Activated CD8-positive, alpha-beta memory T cell treated with anti-CD3 and anti-CD28 coated beads, Interleukin-2, amount 10 ng/mL, durations not matched to agents 7 days and 5 days (primary cell): ENCODE measurements around the gene RBMS1. TPM values are rescaled to one million over a fixed set of nuclear protein-coding genes. Genes with fewer than 3 reads are reported as not detected.

ENCODE experiments used
- ATAC-seq: fragments of 150-1000 bp; cut with Tn5 transposase; one replicate; pipeline ENCODE4 v1.10.0; 2021; ENCODE audit warnings: moderate library complexity
- CTCF ChIA-PET: fragments of 350-600 bp; sonication (Branson Sonifier 250); formaldehyde crosslinking; loops from one replicate; lab custom pipeline; 2021; ENCODE audit warnings: antibody characterized with exemption; lab: Charles Lee
- DNase-seq: peaks from one replicate; pipeline ENCODE4 v3.0.0-alpha.2; 2020
- H3K27ac Mint-ChIP-seq: one replicate; pipeline ENCODE4 v1.8.0; 2021; ENCODE audit warnings: mild to moderate bottlenecking, mixed read lengths
- H3K27me3 Mint-ChIP-seq: one replicate; pipeline ENCODE4 v1.8.0; 2021; ENCODE audit warnings: mixed read lengths
- H3K36me3 Mint-ChIP-seq: one replicate; pipeline ENCODE4 v1.8.0; 2021; ENCODE audit warnings: mild to moderate bottlenecking, mixed read lengths
- H3K4me1 Mint-ChIP-seq: one replicate; pipeline ENCODE4 v1.8.0; 2021; ENCODE audit warnings: mixed read lengths
- H3K4me3 Mint-ChIP-seq: one replicate; pipeline ENCODE4 v1.8.0; 2021; ENCODE audit warnings: mild to moderate bottlenecking, moderate library complexity, mixed read lengths
- H3K9me3 Mint-ChIP-seq: one replicate; pipeline ENCODE4 v1.8.0; 2022; ENCODE audit warnings: low read depth, mixed read lengths
- total RNA-seq, 2 experiments: library from RNA; stranded (reverse); gene quantifications; one replicate each; pipeline ENCODE4 v1.2.3, GENCODE V29; 2021

The RBMS1 gene
- total RNA-seq, 2 experiments from 2014 or later: 41.8 to 54.9 TPM

DNA sequence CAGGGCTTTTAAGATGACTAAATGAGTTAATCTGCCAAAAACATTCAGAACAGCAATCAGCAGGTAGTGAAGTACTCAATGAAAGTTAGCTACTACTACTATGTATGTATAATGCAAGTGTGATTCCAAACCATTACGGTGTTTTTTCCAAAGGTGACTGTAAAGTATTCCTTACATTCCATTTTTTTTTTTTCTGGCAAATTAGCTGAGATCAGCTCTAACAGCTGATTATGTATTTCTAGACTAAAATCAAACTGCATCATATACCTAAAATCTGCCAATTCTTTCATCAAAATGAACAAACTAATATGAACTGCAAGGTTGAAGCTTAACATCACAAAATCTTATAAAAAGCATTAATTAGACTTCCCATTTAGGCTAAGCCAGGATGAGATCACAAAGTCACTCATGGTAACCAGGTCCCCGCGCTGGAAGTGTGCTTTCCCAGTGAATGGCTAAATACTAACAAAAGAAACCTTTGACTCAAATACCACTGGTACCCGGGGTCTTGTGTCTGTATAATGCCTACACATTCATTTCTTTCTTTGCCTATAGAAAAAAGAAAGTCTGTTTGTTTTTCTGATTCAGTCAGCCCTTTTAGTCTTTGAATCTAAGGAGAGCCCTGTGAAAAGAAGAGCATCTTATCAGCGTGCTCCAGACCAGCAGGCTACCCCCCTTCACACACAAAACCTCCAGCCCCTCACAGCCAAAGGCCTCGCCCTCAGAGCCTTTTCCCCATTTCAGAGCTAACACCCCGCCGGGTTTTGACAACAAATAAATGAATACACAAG, 88.3 kb downstream of the RBMS1 start:
- Mint-ChIP-seq H3K27me3 (no peaks in the 10 kb centered on the region), H3K9me3 (no peaks in the 10 kb centered on the region), H3K27ac (peak overlapping the region; percentile 82), H3K36me3 (peaks cover 17% of the 10 kb centered on the region), H3K4me3 (peak overlapping the region; percentile 95), H3K4me1 (peaks cover 67% of the 10 kb centered on the region)
- no peak for DNase-seq
- no peak for ATAC-seq
- CTCF ChIA-PET: interaction anchor here (0.8 to 6.6 kb wide), 4 partner anchors 11 to 88 kb away, joined by 3 to 33 read pairs (median 10); partner anchors contain the start of gene RBMS1

DNA sequence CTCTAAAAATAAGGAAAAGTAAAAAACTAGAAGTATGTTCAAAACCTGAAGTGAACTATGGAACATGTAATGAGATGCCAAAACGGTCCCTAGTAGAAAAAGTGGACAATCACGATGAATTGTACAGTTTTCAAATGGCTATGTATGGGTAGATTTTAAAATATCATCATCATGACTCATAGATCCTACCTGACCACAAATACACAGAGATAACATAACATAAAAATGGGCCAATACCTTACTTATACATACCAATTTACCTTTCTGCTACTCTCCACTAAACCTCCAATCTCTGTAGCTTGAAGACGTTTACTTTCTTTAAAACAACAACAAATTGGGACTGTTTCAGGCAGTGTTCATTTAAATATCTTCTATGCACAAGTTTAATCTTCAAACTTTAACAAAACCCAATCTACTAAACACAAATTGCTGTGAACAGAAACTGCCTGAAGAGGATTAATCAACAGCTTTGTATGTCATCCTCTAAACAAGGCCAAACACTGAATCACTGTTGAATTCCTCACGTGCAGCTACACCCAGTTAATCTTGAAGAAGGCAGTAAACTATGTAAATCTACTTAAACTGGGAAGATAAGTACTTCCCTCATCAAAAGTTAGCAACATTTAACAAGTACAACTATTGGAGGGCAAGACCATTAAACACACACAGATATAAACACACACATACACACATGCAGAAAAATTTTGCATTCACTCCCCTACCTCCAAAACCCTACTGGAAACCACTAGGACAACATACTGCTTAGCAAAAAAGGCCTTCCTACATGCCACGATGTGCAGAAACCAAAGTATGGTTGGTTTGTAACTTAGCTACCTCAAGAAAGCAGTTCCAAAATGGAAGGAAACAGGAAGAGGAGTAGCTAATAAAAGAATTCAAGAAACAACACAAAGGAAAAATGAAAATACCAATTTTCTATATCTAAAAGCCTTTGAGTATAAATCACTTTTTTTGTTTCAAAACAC, 90.3 kb downstream of the RBMS1 start:
- DNase-seq (no peak), ATAC-seq (no peak)
- CTCF ChIA-PET: interaction anchor here (0.6 to 6.6 kb wide), 11 partner anchors 9 to 681 kb away, joined by 3 to 33 read pairs (median 3); partner anchors contain the start of gene RBMS1
- Mint-ChIP-seq H3K9me3 (no peaks in the 10 kb centered on the region), H3K27me3 (no peaks in the 10 kb centered on the region), H3K27ac (peak overlapping the region; percentile 84), H3K4me1 (peaks cover 54% of the 10 kb centered on the region), H3K4me3 (peak overlapping the region; percentile 56), H3K36me3 (peaks cover 14% of the 10 kb centered on the region)

DNA sequence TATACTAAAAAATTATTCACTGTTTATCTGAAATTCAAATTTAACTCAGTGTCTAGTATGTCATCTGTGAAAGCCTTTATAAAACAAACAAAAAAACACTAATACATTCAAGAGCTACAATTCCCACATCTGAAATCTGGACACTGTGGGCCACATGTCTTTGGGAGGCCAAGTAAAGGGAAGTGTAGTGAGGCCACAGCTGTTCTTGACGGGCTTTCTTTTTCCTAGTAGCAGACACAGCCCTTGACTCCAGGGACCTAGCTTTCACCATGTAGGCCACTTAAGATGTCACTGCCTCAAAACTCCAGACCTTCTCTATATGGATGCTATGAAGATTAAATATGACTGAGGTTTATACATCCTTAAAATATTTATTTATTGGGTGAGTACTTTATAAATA, 91.1 kb downstream of the RBMS1 start:
- CTCF ChIA-PET: interaction anchor here (0.9 to 6.6 kb wide), 3 partner anchors 26 to 674 kb away, joined by 3 to 33 read pairs (median 8); partner anchors contain the start of gene RBMS1
- no peak for ATAC-seq
- H3K27ac Mint-ChIP-seq: no peak overlapping the region
- no peak for DNase-seq
- H3K27me3 Mint-ChIP-seq: no peaks in the 10 kb centered on the region
- H3K9me3 Mint-ChIP-seq: no peaks in the 10 kb centered on the region
- H3K4me1 Mint-ChIP-seq: peaks cover 51% of the 10 kb centered on the region
- H3K4me3 Mint-ChIP-seq: no peak overlapping the region
- H3K36me3 Mint-ChIP-seq: peaks cover 14% of the 10 kb centered on the region

DNA sequence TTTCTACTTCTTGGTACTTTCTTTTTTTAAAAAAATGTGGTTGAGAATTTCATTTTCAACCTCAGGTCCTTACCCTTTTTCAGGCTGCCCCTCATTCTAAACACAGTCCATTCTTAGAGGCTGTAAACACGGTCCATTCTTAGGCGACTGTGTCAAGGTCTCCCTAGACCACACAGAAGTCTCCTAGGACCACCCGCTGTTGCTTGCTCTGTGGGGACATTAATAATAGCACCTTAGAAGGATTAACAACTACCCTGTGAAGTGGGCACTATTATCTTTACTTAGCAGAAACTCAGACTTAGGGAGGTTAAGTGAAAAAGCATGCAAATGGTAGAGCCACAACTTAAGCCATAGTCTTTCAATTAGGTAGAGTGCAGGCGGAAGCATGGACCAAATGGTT, 91.7 kb downstream of the RBMS1 start:
- no peak for DNase-seq
- Mint-ChIP-seq H3K27me3 (no peaks in the 10 kb centered on the region), H3K36me3 (peaks cover 14% of the 10 kb centered on the region), H3K4me1 (peaks cover 51% of the 10 kb centered on the region), H3K9me3 (no peaks in the 10 kb centered on the region), H3K4me3 (no peak overlapping the region), H3K27ac (no peak overlapping the region)
- no peak for ATAC-seq
- CTCF ChIA-PET: interaction anchor here (0.9 kb wide), 1 partner anchor 675 kb away, joined by 3 read pairs; no protein-coding TSS in a partner anchor

DNA sequence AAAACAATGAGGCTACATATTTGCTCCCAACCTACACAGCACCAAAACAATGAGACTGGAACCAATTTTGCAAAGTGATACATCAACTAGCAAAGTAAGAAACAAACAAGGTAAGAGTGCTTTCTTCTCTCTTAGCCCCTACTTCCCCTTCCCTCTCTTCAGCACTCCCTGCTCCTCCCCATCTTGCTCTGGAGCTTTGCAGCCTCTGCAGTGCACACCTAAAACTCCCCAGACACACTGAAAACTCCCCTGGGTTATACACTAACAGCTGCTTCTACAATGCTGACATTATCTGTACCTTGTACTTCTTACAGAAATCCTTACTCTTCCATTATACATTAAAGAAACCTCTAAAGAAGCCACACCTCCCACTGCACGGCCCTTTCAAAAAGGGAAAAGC, 93.7 kb downstream of the RBMS1 start:
- CTCF ChIA-PET: no interaction called here
- ATAC-seq: no peak
- Mint-ChIP-seq H3K36me3 (peaks cover 10% of the 10 kb centered on the region), H3K4me1 (peaks cover 46% of the 10 kb centered on the region), H3K27me3 (no peaks in the 10 kb centered on the region), H3K4me3 (no peak overlapping the region), H3K9me3 (no peaks in the 10 kb centered on the region), H3K27ac (no peak overlapping the region)
- DNase-seq: no peak

DNA sequence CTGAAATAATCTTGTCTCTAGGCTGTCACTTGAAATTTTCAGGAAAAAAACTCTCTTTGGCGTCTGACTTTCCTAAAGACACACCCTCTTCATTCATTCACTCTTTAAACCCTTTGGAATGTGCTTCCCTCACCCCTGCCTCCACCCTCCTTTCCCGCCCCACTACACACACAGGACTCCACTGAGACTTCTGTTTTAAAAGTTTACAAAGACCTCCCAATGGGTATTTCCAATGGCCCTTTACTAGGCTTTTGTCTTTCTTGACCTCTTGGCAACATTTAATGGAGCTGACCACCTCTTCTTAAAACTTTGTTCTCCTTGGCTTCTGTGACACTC, 96.1 kb downstream of the RBMS1 start:
- Mint-ChIP-seq H3K27me3 (no peaks in the 10 kb centered on the region), H3K4me3 (no peak overlapping the region), H3K4me1 (peaks cover 44% of the 10 kb centered on the region), H3K27ac (no peak overlapping the region), H3K9me3 (no peaks in the 10 kb centered on the region), H3K36me3 (peaks cover 15% of the 10 kb centered on the region)
- ATAC-seq (no peak), DNase-seq (no peak)
- CTCF ChIA-PET: no interaction called here

DNA sequence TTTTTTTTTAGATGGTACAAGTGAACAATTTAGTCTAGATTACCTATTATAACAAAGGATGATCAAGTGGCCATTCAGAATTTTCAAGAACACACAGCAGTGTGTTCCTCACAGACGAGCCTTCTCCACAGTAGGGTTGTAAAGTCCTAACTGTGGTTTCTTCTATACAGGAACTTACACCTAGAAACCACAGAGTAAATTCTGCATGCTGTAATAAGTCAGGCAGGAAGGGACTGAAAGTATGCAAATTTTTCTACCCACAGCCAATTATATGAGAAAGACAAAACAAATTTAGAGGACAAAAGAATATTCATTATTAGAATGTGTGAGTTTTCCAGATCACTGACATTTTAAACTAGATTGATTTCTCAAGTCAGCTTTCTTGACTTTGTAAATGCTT, 99.5 kb downstream of the RBMS1 start:
- Mint-ChIP-seq H3K27me3 (no peaks in the 10 kb centered on the region), H3K9me3 (no peaks in the 10 kb centered on the region), H3K4me3 (no peak overlapping the region), H3K4me1 (peaks cover 53% of the 10 kb centered on the region), H3K27ac (peak overlapping the region; percentile 80), H3K36me3 (peaks cover 19% of the 10 kb centered on the region)
- no peak for DNase-seq
- ATAC-seq: peak; percentile 96
- CTCF ChIA-PET: interaction anchor here (1.0 to 2.6 kb wide), 3 partner anchors 10 to 71 kb away, joined by 3 to 11 read pairs (median 4); no protein-coding TSS in a partner anchor

DNA sequence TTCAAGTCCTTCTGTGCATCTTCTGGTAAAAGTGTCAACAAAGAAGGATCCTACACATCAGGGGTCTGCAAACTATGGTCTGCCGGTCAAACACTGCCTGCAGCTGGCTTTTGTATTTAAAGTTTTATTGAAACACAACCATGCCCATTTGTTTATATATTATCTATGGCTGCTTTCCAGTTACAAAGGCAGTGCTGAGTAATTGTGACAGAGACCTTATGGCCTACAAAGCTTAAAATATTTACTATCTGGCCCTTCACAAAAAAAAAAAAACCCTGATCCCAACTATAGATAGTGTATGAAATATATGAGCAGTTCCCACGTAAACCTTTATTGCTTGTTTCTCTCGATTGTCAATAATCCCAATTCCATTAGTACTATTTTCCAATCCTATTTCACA, 101.4 kb downstream of the RBMS1 start:
- CTCF ChIA-PET: interaction anchor here (1.1 to 1.6 kb wide), 3 partner anchors 14 to 16 kb away, joined by 3 to 5 read pairs (median 4); no protein-coding TSS in a partner anchor

DNA sequence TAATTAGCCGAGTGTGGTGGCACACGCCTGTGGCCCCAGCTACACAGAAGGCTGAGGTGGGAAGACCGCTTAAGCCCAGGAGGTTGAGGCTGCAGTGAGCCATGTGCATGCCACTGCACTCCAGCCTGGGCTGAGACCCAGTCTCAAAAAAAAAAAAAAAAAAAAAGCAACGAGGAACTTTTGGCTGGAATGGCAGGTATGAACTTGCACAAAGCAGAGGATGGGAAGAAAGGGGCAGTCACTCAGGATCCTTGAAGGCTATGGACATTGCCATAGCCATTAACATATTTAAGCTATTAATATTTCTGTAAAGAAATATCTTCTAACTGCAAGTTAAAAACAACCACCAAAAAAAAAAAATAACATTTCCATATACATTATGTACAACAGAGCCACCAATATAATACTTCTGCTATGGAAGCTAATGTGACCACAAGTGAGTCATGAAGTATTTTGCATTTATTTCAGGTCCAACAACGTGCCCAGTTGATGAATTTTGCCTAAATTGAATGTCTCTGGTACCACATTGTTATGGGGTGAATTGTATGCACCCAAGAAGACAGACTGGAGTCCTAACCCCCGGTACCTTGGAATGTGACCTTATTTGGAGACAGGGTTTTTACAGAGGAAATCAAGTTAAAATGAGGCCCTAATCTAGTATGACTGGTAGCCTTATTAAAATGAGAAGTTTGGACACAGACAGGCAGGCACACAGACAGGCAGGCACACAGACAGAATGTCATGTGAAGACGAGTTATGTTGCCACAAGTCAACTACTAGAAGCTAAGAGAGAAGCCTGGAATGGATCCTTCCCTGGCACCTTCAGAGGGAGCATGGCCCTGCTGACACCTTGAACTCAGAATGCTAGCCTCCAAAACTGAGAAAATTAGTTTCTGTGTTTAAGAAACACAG, 102.8 kb downstream of the RBMS1 start:
- DNase-seq (no peak), ATAC-seq (no peak)
- Mint-ChIP-seq H3K9me3 (no peaks in the 10 kb centered on the region), H3K27ac (peak overlapping the region; percentile 28), H3K4me1 (peaks cover 71% of the 10 kb centered on the region), H3K27me3 (no peaks in the 10 kb centered on the region), H3K36me3 (peaks cover 18% of the 10 kb centered on the region), H3K4me3 (no peak overlapping the region)
- CTCF ChIA-PET: interaction anchor here (1.2 to 1.4 kb wide), 3 partner anchors 13 to 37 kb away, joined by 3 to 4 read pairs (median 4); no protein-coding TSS in a partner anchor

More for the DNA sequence above, 101.4 kb downstream of the RBMS1 start:
- DNase-seq (no peak), ATAC-seq (no peak)
- Mint-ChIP-seq H3K9me3 (no peaks in the 10 kb centered on the region), H3K27ac (no peak overlapping the region), H3K4me3 (no peak overlapping the region), H3K36me3 (peaks cover 19% of the 10 kb centered on the region), H3K4me1 (peaks cover 73% of the 10 kb centered on the region), H3K27me3 (no peaks in the 10 kb centered on the region)

DNA sequence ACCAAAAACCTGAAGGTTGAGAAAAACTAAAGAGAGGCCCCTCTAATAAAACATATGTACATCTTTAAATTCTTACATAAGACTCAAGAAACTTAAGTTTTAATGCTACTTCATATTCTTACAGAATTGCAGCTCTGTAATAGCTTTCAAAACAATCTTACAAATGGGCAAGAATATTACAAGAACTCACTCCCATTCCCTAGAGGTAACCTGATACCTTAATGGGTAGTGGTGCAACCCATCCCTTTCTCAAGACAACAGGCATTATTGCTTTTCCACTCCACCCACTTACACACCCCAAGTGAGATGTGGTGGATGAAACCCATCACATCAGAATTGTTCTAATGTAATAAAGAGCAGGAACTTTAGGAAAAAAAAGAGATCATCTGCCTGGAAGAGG, 103.7 kb downstream of the RBMS1 start:
- Mint-ChIP-seq H3K36me3 (peaks cover 17% of the 10 kb centered on the region), H3K9me3 (no peaks in the 10 kb centered on the region), H3K4me3 (no peak overlapping the region), H3K27ac (no peak overlapping the region), H3K27me3 (no peaks in the 10 kb centered on the region), H3K4me1 (peaks cover 68% of the 10 kb centered on the region)
- ATAC-seq (no peak), DNase-seq (no peak)
- CTCF ChIA-PET: interaction anchor here (1.2 to 1.4 kb wide), 3 partner anchors 12 to 36 kb away, joined by 3 to 4 read pairs (median 4); no protein-coding TSS in a partner anchor

DNA sequence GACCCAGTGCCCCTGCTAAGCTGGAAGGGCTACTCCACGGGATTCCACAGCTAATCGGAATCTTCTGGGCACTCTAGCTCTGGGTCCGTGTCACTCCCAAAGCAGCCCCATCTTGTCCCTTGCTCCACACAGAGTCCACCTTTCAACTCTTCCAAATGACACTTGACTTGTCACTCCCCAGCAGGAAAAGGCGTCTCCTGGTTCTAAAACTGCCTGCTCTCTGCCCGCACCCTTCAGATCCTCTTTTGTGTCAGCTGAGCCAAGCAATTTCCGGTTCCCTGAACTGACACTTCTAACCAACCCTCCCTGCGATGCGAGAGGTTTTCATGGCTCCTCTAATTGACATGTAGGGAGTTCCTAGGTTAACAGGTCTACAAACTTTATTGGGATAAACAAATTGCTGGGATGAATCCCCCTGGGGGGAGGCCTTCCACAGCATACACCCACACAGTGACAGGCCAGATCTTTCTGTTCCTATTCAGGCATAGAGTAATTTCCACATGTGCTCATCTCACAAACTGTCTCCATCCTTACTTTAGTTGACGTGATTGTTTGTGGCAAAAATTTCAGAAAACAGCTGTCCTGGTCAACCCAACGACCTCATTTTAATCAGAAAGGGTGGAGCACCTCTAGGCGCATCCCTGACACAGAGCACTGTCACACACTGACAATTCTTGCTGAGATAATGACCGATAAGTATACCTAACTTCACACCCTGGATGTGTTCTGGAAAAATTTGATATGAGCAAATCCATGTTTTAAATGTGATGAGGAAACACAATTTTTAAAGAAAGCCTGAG, 104.9 kb downstream of the RBMS1 start:
- peak; percentile 71 for DNase-seq
- Mint-ChIP-seq H3K4me3 (peak overlapping the region; percentile 4), H3K9me3 (no peaks in the 10 kb centered on the region), H3K27ac (peak overlapping the region; percentile 71), H3K36me3 (peaks cover 11% of the 10 kb centered on the region), H3K4me1 (peaks cover 59% of the 10 kb centered on the region), H3K27me3 (no peaks in the 10 kb centered on the region)
- ATAC-seq: peak; percentile 85
- CTCF ChIA-PET: interaction anchor here (0.8 kb wide), 1 partner anchor 606 kb away, joined by 3 read pairs; no protein-coding TSS in a partner anchor
